ENCODE data around the gene PTBP2.

Gene PTBP2

GRCh38 chr1:96708482-96708881 lies 13.1 kb upstream of the PTBP2 start:
- no peak overlapping the region for H3K4me3 ChIP-seq (ENCODE audit: insufficient read depth, low read depth, low read length)
- no peaks in the 10 kb centered on the region for H3K27me3 ChIP-seq (ENCODE audit: control insufficient read depth, insufficient read depth, low read length, poor library complexity, severe bottlenecking)
- no peaks in the 10 kb centered on the region for H3K4me1 ChIP-seq (ENCODE audit: control insufficient read depth, insufficient read depth, low read length)
- 91 to 95% methylated on average over 4 of the region's 4 CpGs for WGBS, 2 experiments
- no peaks in the 10 kb centered on the region for H3K36me3 ChIP-seq (ENCODE audit: control insufficient read depth, insufficient read depth, low read length)
- H3K9me3 ChIP-seq (ENCODE audit: control insufficient read depth, low read length): no peaks in the 10 kb centered on the region
- H3K27ac ChIP-seq (ENCODE audit: insufficient read depth, low read depth, low read length, poor library complexity, severe bottlenecking): no peak overlapping the region

- WGBS, 2 experiments: 94 to 97% methylated on average over 3 of the region's 4 CpGs
- no peak overlapping the region for H3K27ac ChIP-seq (ENCODE audit: insufficient read depth, low read depth, low read length, poor library complexity, severe bottlenecking)
Measured at GRCh38 chr1:96710708-96711477, 10.7 kb upstream of the PTBP2 start.

GRCh38 chr1:96713649-96714048 lies 7.9 kb upstream of the PTBP2 start:
- 80% methylated on average over 1 of the region's 3 CpGs; no CpG with 5 or more reads in 1 of the 2 experiments for WGBS, 2 experiments
- no peak overlapping the region for H3K4me3 ChIP-seq (ENCODE audit: insufficient read depth, low read depth, low read length)
- H3K27ac ChIP-seq (ENCODE audit: insufficient read depth, low read depth, low read length, poor library complexity, severe bottlenecking): no peak overlapping the region

More at GRCh38 chr1:96710708-96711477, 10.7 kb upstream of the PTBP2 start:
- H3K27me3 ChIP-seq (ENCODE audit: control insufficient read depth, insufficient read depth, low read length, poor library complexity, severe bottlenecking): no peaks in the 10 kb centered on the region
- H3K36me3 ChIP-seq (ENCODE audit: control insufficient read depth, insufficient read depth, low read length): no peaks in the 10 kb centered on the region
- H3K9me3 ChIP-seq (ENCODE audit: control insufficient read depth, low read length): no peaks in the 10 kb centered on the region
- no peak overlapping the region for H3K4me3 ChIP-seq (ENCODE audit: insufficient read depth, low read depth, low read length)
- no peaks in the 10 kb centered on the region for H3K4me1 ChIP-seq (ENCODE audit: control insufficient read depth, insufficient read depth, low read length)

GRCh38 chr1:96714881-96715280 lies 6.7 kb upstream of the PTBP2 start:
- 85 to 100% methylated on average over 1 to 2 of the region's 2 CpGs for WGBS, 2 experiments
- no peaks in the 10 kb centered on the region for H3K36me3 ChIP-seq (ENCODE audit: control insufficient read depth, insufficient read depth, low read length)
- H3K4me1 ChIP-seq (ENCODE audit: control insufficient read depth, insufficient read depth, low read length): no peaks in the 10 kb centered on the region
- H3K4me3 ChIP-seq (ENCODE audit: insufficient read depth, low read depth, low read length): no peak overlapping the region
- no peaks in the 10 kb centered on the region for H3K27me3 ChIP-seq (ENCODE audit: control insufficient read depth, insufficient read depth, low read length, poor library complexity, severe bottlenecking)
- H3K9me3 ChIP-seq (ENCODE audit: control insufficient read depth, low read length): no peaks in the 10 kb centered on the region
- no peak overlapping the region for H3K27ac ChIP-seq (ENCODE audit: insufficient read depth, low read depth, low read length, poor library complexity, severe bottlenecking)

More at GRCh38 chr1:96713649-96714048, 7.9 kb upstream of the PTBP2 start:
- Histone ChIP-seq H3K4me1 (ENCODE audit: control insufficient read depth, insufficient read depth, low read length) (no peaks in the 10 kb centered on the region), H3K36me3 (ENCODE audit: control insufficient read depth, insufficient read depth, low read length) (no peaks in the 10 kb centered on the region), H3K27me3 (ENCODE audit: control insufficient read depth, insufficient read depth, low read length, poor library complexity, severe bottlenecking) (no peaks in the 10 kb centered on the region), H3K9me3 (ENCODE audit: control insufficient read depth, low read length) (no peaks in the 10 kb centered on the region)

- WGBS, 2 experiments: 8 to 17% methylated on average over 1 of the region's 1 CpG
- H3K4me3 ChIP-seq (ENCODE audit: insufficient read depth, low read depth, low read length): no peak overlapping the region
- no peak overlapping the region for H3K27ac ChIP-seq (ENCODE audit: insufficient read depth, low read depth, low read length, poor library complexity, severe bottlenecking)
- H3K9me3 ChIP-seq (ENCODE audit: control insufficient read depth, low read length): no peaks in the 10 kb centered on the region
- H3K4me1 ChIP-seq (ENCODE audit: control insufficient read depth, insufficient read depth, low read length): no peaks in the 10 kb centered on the region
- H3K27me3 ChIP-seq (ENCODE audit: control insufficient read depth, insufficient read depth, low read length, poor library complexity, severe bottlenecking): no peaks in the 10 kb centered on the region
- H3K36me3 ChIP-seq (ENCODE audit: control insufficient read depth, insufficient read depth, low read length): no peaks in the 10 kb centered on the region
Measured at GRCh38 chr1:96715482-96715881, 6.1 kb upstream of the PTBP2 start.

GRCh38 chr1:96721053-96721415 lies 550 bp upstream of the PTBP2 start:
- Histone ChIP-seq H3K9me3 (ENCODE audit: control insufficient read depth, low read length) (no peaks in the 10 kb centered on the region), H3K4me3 (ENCODE audit: insufficient read depth, low read depth, low read length) (peak overlapping the region; percentile 93), H3K4me1 (ENCODE audit: control insufficient read depth, insufficient read depth, low read length) (peaks cover 6% of the 10 kb centered on the region), H3K27ac (ENCODE audit: insufficient read depth, low read depth, low read length, poor library complexity, severe bottlenecking) (peak overlapping the region; percentile 75), H3K27me3 (ENCODE audit: control insufficient read depth, insufficient read depth, low read length, poor library complexity, severe bottlenecking) (no peaks in the 10 kb centered on the region), H3K36me3 (ENCODE audit: control insufficient read depth, insufficient read depth, low read length) (peaks cover 11% of the 10 kb centered on the region)
- 35 to 36% methylated on average over 6 of the region's 6 CpGs for WGBS, 2 experiments

- 0 to 2% methylated on average over 29 of the region's 29 CpGs for WGBS, 2 experiments
- Histone ChIP-seq H3K4me1 (ENCODE audit: control insufficient read depth, insufficient read depth, low read length) (peaks cover 6% of the 10 kb centered on the region), H3K27me3 (ENCODE audit: control insufficient read depth, insufficient read depth, low read length, poor library complexity, severe bottlenecking) (no peaks in the 10 kb centered on the region), H3K27ac (ENCODE audit: insufficient read depth, low read depth, low read length, poor library complexity, severe bottlenecking) (peak overlapping the region; percentile 93), H3K4me3 (ENCODE audit: insufficient read depth, low read depth, low read length) (peak overlapping the region; percentile 93), H3K9me3 (ENCODE audit: control insufficient read depth, low read length) (no peaks in the 10 kb centered on the region), H3K36me3 (ENCODE audit: control insufficient read depth, insufficient read depth, low read length) (peaks cover 11% of the 10 kb centered on the region)
Measured at GRCh38 chr1:96722161-96722922, 758 bp downstream of the PTBP2 start.

GRCh38 chr1:96722958-96723357 lies 1.4 kb downstream of the PTBP2 start:
- Histone ChIP-seq H3K4me3 (ENCODE audit: insufficient read depth, low read depth, low read length) (peak overlapping the region; percentile 93), H3K4me1 (ENCODE audit: control insufficient read depth, insufficient read depth, low read length) (peaks cover 6% of the 10 kb centered on the region), H3K27me3 (ENCODE audit: control insufficient read depth, insufficient read depth, low read length, poor library complexity, severe bottlenecking) (no peaks in the 10 kb centered on the region), H3K27ac (ENCODE audit: insufficient read depth, low read depth, low read length, poor library complexity, severe bottlenecking) (no peak overlapping the region), H3K9me3 (ENCODE audit: control insufficient read depth, low read length) (no peaks in the 10 kb centered on the region), H3K36me3 (ENCODE audit: control insufficient read depth, insufficient read depth, low read length) (peaks cover 11% of the 10 kb centered on the region)
- 22 to 35% methylated on average over 2 of the region's 3 CpGs for WGBS, 2 experiments

GRCh38 chr1:96723377-96723776 lies 1.8 kb downstream of the PTBP2 start:
- peaks cover 11% of the 10 kb centered on the region for H3K36me3 ChIP-seq (ENCODE audit: control insufficient read depth, insufficient read depth, low read length)
- no peaks in the 10 kb centered on the region for H3K27me3 ChIP-seq (ENCODE audit: control insufficient read depth, insufficient read depth, low read length, poor library complexity, severe bottlenecking)
- peaks cover 6% of the 10 kb centered on the region for H3K4me1 ChIP-seq (ENCODE audit: control insufficient read depth, insufficient read depth, low read length)
- 73 to 82% methylated on average over 3 of the region's 4 CpGs for WGBS, 2 experiments
- H3K9me3 ChIP-seq (ENCODE audit: control insufficient read depth, low read length): no peaks in the 10 kb centered on the region
- peak overlapping the region; percentile 93 for H3K4me3 ChIP-seq (ENCODE audit: insufficient read depth, low read depth, low read length)
- H3K27ac ChIP-seq (ENCODE audit: insufficient read depth, low read depth, low read length, poor library complexity, severe bottlenecking): no peak overlapping the region

- Histone ChIP-seq H3K4me1 (ENCODE audit: control insufficient read depth, insufficient read depth, low read length) (peaks cover 6% of the 10 kb centered on the region), H3K4me3 (ENCODE audit: insufficient read depth, low read depth, low read length) (peak overlapping the region; percentile 93), H3K9me3 (ENCODE audit: control insufficient read depth, low read length) (no peaks in the 10 kb centered on the region), H3K36me3 (ENCODE audit: control insufficient read depth, insufficient read depth, low read length) (peaks cover 13% of the 10 kb centered on the region), H3K27ac (ENCODE audit: insufficient read depth, low read depth, low read length, poor library complexity, severe bottlenecking) (no peak overlapping the region), H3K27me3 (ENCODE audit: control insufficient read depth, insufficient read depth, low read length, poor library complexity, severe bottlenecking) (no peaks in the 10 kb centered on the region)
- WGBS, 2 experiments: 97 to 100% methylated on average over 3 of the region's 3 CpGs
Measured at GRCh38 chr1:96723936-96724335, 2.4 kb downstream of the PTBP2 start.
